ENCODE measurements around the gene RNF212.

RNF212 gene

DNA sequence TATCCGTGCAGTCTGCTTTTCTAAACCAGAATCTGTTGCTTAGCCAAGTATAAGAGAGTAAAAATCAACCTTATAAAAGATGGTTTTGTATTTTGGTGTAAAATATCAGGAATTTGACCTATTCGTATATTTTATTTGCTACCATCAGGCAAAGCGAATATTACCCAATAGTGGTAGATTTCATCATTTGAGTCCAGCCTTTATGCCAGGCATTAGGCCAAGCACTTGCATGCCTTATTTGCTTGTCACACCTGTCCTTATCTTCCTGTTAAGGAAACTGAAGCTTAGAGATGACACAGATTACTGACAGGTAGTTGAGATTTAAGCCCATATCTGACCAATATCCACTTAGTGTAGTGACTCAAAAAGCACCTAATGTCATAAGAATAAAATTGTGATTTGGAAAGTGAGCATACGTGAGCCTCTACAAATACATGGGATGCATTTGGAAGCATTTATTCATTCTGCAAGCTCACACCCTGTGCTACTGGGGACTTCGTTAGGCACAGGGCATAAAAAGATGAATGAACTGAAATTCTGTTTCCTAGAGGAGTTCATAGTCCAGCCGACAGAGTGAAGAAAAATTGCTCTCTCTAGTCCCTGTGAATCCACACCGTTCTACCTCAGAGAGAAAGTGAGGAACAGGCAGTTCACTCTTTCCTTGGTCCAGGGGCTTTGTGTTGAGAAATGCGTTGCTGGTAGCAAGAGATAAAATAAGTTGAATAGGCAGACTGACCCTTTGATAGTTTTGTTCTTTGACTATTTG is 2.3 kb upstream of the RNF212 start:
- no peak for TF ChIP-seq ZC3H10 (CRISPR knock-in tag; IDR thresholded peaks at IDR 0.05)
- TF ChIP-seq, protein P1, sequence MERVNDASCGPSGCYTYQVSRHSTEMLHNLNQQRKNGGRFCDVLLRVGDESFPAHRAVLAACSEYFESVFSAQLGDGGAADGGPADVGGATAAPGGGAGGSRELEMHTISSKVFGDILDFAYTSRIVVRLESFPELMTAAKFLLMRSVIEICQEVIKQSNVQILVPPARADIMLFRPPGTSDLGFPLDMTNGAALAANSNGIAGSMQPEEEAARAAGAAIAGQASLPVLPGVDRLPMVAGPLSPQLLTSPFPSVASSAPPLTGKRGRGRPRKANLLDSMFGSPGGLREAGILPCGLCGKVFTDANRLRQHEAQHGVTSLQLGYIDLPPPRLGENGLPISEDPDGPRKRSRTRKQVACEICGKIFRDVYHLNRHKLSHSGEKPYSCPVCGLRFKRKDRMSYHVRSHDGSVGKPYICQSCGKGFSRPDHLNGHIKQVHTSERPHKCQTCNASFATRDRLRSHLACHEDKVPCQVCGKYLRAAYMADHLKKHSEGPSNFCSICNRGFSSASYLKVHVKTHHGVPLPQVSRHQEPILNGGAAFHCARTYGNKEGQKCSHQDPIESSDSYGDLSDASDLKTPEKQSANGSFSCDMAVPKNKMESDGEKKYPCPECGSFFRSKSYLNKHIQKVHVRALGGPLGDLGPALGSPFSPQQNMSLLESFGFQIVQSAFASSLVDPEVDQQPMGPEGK (CRISPR knock-in tag; IDR thresholded peaks at IDR 0.05; ENCODE audit: borderline replicate concordance): no peak
- TF ChIP-seq, protein P2, sequence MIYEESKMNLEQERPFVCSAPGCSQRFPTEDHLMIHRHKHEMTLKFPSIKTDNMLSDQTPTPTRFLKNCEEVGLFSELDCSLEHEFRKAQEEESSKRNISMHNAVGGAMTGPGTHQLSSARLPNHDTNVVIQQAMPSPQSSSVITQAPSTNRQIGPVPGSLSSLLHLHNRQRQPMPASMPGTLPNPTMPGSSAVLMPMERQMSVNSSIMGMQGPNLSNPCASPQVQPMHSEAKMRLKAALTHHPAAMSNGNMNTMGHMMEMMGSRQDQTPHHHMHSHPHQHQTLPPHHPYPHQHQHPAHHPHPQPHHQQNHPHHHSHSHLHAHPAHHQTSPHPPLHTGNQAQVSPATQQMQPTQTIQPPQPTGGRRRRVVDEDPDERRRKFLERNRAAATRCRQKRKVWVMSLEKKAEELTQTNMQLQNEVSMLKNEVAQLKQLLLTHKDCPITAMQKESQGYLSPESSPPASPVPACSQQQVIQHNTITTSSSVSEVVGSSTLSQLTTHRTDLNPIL (CRISPR knock-in tag; IDR thresholded peaks at IDR 0.05; ENCODE audit: low read depth): no peak
- no peak for TF ChIP-seq SNAI2 (CRISPR knock-in tag; IDR thresholded peaks at IDR 0.05)
- TF ChIP-seq ISL1 (CRISPR knock-in tag; IDR thresholded peaks at IDR 0.05): no peak
- no peak for TF ChIP-seq PPARA (CRISPR knock-in tag; IDR thresholded peaks at IDR 0.05; ENCODE audit: borderline replicate concordance)
- no peak for TF ChIP-seq TOX (CRISPR knock-in tag; IDR thresholded peaks at IDR 0.05; ENCODE audit: borderline replicate concordance)
- no peak for TF ChIP-seq ZFP30 (CRISPR knock-in tag; IDR thresholded peaks at IDR 0.05)
- no peak for TF ChIP-seq CSDC2 (CRISPR knock-in tag; IDR thresholded peaks at IDR 0.05)
- ATAC-seq: no peak

DNA sequence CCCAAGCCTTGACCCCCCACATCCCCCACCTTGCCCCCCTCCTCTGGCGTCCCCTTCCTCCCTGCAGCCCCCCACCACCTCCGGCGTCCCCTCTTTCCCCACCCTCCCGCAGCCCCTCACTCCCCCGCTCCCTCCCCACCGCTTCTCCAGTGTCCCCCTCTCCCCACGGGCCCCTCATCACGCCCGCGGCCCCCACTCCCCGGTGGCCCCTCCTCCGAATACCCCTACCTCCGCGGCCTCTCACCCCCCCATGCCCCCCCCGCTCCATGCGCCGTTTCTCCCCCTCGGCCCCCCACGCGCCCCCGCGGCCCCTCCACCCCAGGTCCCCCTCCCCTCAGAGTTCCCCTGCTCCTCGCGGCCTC is 562 bp downstream of the RNF212 start:
- TF ChIP-seq, protein P2 (CRISPR knock-in tag; IDR thresholded peaks at IDR 0.05; ENCODE audit: low read depth): no peak
- TF ChIP-seq ZFP3 (CRISPR knock-in tag; IDR thresholded peaks at IDR 0.05): no peak
- TF ChIP-seq ESRRG (CRISPR knock-in tag; IDR thresholded peaks at IDR 0.05): no peak
- no peak for TF ChIP-seq GLIS3 (CRISPR knock-in tag; IDR thresholded peaks at IDR 0.05)
- TF ChIP-seq, protein P3, sequence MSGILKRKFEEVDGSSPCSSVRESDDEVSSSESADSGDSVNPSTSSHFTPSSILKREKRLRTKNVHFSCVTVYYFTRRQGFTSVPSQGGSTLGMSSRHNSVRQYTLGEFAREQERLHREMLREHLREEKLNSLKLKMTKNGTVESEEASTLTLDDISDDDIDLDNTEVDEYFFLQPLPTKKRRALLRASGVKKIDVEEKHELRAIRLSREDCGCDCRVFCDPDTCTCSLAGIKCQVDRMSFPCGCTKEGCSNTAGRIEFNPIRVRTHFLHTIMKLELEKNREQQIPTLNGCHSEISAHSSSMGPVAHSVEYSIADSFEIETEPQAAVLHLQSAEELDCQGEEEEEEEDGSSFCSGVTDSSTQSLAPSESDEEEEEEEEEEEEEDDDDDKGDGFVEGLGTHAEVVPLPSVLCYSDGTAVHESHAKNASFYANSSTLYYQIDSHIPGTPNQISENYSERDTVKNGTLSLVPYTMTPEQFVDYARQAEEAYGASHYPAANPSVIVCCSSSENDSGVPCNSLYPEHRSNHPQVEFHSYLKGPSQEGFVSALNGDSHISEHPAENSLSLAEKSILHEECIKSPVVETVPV (CRISPR knock-in tag; IDR thresholded peaks at IDR 0.05): no peak
- no peak for TF ChIP-seq ZFP30 (CRISPR knock-in tag; IDR thresholded peaks at IDR 0.05)
- TF ChIP-seq ZNF565 (CRISPR knock-in tag; conservative IDR thresholded peaks at IDR 0.05; ENCODE audit: low read depth): no peak
- no peak for TF ChIP-seq OSR1 (CRISPR knock-in tag; IDR thresholded peaks at IDR 0.05)
- no peak for TF ChIP-seq BACH2 (CRISPR knock-in tag; IDR thresholded peaks at IDR 0.05; ENCODE audit: borderline replicate concordance)
- no peak for TF ChIP-seq RARB (CRISPR knock-in tag; IDR thresholded peaks at IDR 0.05)
- no peak for TF ChIP-seq TCF4 (CRISPR knock-in tag; IDR thresholded peaks at IDR 0.05; ENCODE audit: borderline replicate concordance)
- TF ChIP-seq PPARA (CRISPR knock-in tag; IDR thresholded peaks at IDR 0.05; ENCODE audit: borderline replicate concordance): no peak
- TF ChIP-seq, protein P4, sequence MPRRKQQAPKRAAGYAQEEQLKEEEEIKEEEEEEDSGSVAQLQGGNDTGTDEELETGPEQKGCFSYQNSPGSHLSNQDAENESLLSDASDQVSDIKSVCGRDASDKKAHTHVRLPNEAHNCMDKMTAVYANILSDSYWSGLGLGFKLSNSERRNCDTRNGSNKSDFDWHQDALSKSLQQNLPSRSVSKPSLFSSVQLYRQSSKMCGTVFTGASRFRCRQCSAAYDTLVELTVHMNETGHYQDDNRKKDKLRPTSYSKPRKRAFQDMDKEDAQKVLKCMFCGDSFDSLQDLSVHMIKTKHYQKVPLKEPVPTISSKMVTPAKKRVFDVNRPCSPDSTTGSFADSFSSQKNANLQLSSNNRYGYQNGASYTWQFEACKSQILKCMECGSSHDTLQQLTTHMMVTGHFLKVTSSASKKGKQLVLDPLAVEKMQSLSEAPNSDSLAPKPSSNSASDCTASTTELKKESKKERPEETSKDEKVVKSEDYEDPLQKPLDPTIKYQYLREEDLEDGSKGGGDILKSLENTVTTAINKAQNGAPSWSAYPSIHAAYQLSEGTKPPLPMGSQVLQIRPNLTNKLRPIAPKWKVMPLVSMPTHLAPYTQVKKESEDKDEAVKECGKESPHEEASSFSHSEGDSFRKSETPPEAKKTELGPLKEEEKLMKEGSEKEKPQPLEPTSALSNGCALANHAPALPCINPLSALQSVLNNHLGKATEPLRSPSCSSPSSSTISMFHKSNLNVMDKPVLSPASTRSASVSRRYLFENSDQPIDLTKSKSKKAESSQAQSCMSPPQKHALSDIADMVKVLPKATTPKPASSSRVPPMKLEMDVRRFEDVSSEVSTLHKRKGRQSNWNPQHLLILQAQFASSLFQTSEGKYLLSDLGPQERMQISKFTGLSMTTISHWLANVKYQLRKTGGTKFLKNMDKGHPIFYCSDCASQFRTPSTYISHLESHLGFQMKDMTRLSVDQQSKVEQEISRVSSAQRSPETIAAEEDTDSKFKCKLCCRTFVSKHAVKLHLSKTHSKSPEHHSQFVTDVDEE (CRISPR knock-in tag; IDR thresholded peaks at IDR 0.05): no peak
- TF ChIP-seq ZNF8 (CRISPR knock-in tag; IDR thresholded peaks at IDR 0.05): no peak
- TF ChIP-seq CSDC2 (CRISPR knock-in tag; IDR thresholded peaks at IDR 0.05): no peak
- TF ChIP-seq ARNTL (CRISPR knock-in tag; IDR thresholded peaks at IDR 0.05; ENCODE audit: borderline replicate concordance, low read depth): no peak
- no peak for ATAC-seq
